Measurements from ENCODE around the gene ATXN1L.
"Not testable (repeated sequence)": the region's sequence is repeated elsewhere in the genome, so short reads cannot be mapped to it uniquely, and the experiment has no call there.

ATXN1L gene

DNA sequence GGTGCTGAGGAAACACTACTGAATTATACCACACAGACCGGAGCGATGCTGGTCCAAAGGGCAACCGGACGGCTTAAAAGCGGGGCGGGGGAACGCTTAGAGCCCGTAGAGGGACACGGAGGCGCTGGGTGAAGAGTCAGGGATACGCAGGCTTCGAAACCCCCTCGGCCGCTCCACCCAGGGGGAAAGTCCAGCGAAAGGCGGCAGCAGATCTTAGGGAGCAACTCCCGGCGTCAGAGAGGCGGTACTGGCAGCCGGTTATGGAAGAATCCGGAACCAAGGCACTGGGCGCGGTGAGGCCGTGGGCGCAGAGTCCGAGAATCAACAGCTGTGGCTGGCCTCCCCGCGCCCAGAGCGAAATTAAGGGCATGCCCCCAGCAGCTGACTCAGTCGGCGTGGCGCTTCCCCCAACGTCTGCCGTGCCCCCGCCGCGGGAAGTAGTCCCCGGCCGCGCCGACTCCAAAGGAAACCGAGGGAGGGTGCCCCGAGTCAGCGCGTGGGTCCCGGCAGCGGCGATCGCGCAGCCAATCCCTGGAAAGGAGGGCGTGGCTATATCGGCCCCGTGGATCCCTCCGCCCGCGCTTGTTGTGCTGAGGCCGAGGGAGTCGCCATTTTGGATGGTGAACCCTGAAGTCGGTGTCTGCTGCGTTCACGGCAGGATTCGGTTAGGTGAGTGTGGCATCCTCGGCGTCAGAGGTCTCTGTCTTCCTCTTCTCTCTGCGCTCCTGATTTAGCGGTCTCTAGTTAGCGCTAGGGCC, 49.3 kb downstream of the ATXN1L start, which contains the start of gene IST1:
TSS of gene IST1 (plus strand) at position 611 of the 758 bp plus-strand sequence. CDS start 20,110 bp downstream, outside the sequence.
- DNase-seq: peak; percentile 33

DNA sequence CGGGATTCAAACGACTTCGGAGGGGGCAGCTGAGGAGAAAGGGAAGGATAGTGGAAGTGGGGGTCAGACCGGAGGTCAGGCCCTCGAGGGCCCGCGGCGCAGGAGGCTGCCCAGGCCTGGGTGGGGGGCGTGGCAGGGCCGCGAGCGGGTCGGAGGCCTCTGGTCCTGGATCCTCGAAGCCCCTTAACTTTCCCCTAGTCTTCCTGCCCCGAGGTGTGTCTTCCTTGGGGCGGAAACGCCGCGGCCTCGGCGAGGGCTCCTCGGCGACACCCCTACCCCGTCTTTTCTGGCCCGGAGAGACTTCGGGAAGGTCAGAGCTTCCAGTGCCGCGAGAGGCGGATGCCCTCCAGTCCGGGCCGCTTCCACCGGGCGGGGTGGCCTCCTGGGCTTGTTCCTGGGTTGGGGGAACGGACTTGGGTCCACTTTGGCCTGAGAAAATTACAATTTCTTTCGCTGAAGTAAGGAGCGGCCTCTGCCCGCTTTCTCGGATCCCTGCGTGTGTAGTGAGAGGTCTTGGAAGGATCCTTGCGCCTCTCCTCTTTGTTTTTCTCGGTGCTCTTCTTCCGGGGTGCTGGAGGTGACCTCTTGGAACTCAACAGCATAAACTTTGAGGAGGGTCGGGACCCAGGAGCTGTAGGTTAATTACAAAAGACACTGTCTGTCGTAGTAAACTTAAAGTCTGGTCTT, 50.0 kb downstream of the ATXN1L start:
- no peak for DNase-seq

DNA sequence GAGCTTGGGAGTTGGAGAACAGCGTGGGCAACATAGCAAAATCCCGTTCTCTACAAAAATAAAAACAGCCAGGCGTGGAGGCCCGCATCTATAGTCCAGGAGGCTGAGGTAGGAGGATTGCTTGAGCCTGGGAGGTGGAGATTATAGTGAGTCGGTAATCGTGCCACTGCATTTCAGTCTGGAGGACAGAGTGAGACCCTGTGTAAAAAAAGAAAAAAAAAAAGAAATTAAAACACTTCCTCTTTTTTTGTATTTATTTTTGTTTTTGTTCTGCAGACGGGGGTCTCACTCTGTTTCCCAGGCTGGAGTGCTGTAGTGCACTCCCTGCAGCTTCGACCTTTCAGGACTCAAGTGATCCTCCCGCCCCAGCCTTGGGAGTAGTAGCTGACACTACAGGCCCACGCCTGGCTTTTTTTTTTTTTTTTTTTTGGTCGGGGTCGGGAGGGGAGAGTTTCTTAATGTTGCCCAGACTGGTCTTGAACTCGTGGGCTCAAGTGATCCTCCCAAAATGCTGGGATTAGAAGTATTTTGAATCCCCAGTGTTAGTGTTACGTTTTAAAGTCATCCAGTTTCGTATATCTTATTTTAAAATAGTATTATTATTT, 51.1 kb downstream of the ATXN1L start:
- DNase-seq: no peak

DNA sequence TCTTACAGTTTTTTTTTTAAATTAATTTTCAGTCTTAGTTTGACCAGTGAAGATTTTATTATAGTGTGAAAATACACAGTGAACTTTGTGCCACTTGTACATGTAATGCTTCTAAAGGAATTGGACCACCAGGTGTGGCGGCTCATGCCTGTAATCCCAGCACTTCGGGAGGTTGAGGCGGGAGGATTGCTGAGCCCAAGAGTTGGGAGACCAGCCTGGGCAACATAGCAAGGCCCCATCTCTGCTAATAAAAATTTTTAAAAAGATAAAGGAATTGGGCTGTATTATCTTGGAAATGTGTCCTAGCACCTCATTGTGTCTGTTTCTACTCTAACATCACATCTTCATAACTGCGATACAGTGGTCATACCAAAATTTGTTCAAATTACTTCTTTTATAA, 53.4 kb downstream of the ATXN1L start:
- no peak for DNase-seq

DNA sequence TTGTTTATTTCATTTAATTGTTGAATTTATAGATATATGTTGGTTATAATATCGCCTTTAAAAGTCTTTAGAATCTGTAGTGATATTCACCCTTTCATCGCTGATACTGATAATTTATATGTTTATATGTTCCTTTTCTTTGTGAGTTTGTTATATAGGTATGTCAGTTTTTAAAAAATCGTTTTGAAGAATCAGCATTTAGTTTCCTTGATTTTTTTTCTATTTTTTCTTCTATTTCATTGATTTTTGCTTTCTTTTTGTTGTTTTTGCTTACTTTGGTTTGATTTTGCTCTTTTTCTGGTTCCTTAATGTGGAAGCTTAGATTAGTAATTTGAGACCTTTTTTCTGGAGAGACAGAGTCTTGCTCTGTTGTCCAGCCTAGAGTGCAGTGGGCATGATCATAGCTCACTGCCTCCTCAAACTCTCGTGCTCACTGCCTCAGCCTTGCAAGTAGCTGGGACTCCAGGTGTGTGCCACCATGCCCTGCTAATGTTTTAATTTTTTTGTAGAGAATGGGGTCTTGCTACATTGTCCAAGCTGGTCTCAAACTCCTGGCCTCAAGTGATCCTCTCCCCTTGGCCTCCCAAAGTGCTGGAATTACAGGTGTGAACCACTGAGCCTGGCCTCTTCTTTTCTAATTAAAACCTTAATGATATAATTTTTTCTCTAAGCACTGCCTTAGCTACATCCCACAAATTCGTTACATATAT, 57.0 kb downstream of the ATXN1L start:
- no peak for DNase-seq

DNA sequence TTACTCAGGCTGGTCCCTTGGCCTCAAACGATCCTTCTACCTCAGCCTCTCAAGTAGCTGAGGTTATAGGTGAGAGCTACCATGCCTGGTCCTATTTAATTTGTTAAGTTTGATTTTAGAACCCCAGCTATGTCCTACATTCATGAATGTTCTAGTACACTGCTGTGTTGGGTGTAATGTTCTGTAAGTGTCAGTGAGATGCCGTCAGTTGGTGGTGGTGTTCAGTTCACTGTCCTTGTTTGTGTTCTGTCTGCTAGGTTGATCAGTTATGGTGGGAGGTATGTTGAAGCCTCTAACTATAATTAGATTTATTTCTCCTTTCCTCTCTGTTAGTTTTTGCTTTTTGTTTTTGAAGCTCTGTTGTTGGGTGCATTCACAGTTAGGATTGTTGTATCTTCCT, 57.8 kb downstream of the ATXN1L start:
- no peak for DNase-seq

DNA sequence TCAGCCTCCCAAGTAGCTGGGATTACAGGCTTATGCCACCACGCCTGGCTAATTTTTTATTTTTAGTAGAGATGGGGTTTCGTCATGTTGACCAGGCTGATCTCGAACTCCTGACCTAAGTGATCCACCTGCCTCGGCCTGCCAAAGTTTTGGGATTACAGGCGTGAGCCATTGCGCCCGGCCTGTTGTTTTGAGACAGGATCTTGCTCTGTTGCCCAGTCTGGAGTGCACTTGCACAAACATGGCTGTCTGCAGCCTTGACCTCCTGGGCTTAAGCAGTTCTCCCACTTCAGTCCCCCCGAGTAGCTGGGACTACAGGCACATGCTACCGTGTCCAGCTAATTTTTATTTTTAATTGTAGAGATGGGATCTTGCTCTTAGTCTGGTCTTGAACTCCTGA, 58.5 kb downstream of the ATXN1L start:
- no peak for DNase-seq

DNA sequence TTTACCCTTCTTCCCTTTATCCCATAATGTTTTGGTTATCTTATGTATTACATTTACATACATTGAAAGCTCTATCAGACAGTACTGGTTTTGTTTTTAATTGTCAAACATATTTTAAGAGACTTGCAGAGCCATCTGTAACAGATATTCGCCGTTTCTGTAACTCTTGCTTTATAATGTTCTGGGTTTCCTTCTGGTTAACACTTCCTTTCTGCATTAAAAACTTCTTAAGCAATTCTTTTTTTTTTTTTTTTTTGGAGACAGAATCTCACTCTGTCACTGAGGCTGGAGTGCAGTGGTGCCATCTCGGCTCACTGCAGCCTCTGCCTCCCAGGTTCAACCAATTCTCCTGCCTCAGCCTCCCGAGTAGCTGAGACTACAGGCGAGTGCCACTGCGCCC, 60.0 kb downstream of the ATXN1L start:
- DNase-seq: not testable (repeated sequence)
